Measurements from ENCODE around the gene TAGLN2.

DNA sequence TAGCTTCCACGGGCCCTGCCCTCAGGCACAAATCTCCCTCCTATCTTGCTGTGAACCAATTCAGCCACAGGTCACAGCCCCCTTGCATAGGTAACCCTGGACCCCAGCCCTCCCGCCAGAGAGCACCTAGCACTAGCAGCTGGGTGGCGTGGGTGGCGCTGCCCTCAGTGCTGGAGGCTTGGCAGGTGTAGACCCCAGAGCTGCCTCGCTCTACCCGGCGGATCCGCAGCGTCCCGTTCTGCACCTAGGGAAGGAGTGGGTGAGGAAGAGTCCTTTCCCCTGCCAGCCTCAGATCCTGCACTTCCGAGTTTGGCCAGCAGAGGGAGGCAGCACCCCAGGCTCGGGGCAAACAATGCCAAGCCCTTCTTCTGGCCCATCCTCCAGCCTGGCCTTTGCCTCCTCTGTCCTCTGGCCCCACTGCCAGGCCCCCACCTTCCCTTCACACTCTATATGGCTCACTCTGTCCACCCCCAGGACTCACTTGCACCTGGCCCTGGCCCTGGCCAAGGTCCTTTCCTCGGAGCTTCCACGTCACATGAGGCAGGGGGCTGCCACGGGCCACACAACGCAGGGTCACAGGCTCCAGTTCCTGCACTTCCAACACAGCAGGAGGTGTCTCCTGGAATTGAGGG is 11.1 kb upstream of the TAGLN2 start:
- TF ChIP-seq, protein P1, sequence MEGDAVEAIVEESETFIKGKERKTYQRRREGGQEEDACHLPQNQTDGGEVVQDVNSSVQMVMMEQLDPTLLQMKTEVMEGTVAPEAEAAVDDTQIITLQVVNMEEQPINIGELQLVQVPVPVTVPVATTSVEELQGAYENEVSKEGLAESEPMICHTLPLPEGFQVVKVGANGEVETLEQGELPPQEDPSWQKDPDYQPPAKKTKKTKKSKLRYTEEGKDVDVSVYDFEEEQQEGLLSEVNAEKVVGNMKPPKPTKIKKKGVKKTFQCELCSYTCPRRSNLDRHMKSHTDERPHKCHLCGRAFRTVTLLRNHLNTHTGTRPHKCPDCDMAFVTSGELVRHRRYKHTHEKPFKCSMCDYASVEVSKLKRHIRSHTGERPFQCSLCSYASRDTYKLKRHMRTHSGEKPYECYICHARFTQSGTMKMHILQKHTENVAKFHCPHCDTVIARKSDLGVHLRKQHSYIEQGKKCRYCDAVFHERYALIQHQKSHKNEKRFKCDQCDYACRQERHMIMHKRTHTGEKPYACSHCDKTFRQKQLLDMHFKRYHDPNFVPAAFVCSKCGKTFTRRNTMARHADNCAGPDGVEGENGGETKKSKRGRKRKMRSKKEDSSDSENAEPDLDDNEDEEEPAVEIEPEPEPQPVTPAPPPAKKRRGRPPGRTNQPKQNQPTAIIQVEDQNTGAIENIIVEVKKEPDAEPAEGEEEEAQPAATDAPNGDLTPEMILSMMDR (IDR thresholded peaks at IDR 0.05), result peak; percentile 98 to 99 (median 99)
- TF ChIP-seq POLR2A (IDR thresholded peaks at IDR 0.05), result no peak
- TF ChIP-seq POLR2AphosphoS5 (IDR thresholded peaks at IDR 0.05), result peak in 1 of 3 donors; percentile 35
- TF ChIP-seq EP300 (IDR thresholded peaks at IDR 0.05; ENCODE audit: low read depth), result no peak

All from transverse colon (tissue), 4 donors.